Heart left ventricle (tissue), 13 donors: Measurements from ENCODE around the gene XYLT2.

Experiments
- CTCF ChIP-seq, 12 donors: fragments of 200-600 bp; sonication (generic) in 4 of 12; IDR thresholded peaks; one replicate each; pipeline versions ENCODE4 v1.5.0 to v1.8.0; 2018 to 2022; ENCODE audit warnings: antibody characterized with exemption in 12 of 12, mild to moderate bottlenecking in 5 of 12
- POLR2A ChIP-seq, 2 donors: fragments of 450-650 bp; IDR thresholded peaks; one replicate each; pipeline ENCODE4 v1.6.1; 2017; ENCODE audit warnings: antibody characterized with exemption in 2 of 2, mild to moderate bottlenecking in 2 of 2, moderate library complexity in 2 of 2
- donor health status: ischemic (EF 13 %, LVEDD 7.1; RV severe dilation, severe dysfunction).
- donor health status: DM: no; HTN: yes; CAD: no.
- donor health status: DM: no; HTN: no; CAD: no.
- donor health status: ischemic (EF 25% LVEDD 6.9; RV normal size, moderate dysfunction).
- donor health status: ischemic (EF 25% LVEDD 5.7; RV mildly dilated, moderate dysfunction).
- donor health status: ischemic (EF 35%, LVEDD 5.7; RV mildly dilated, moderate dysfunction).
- donor health status: nonischemic (EF 11% LVEDD 7.7; RV severe dilation, severe dysfunction).
- donor health status: DM: yes; HTN: yes; CAD: no.
- donor health status: PGD.
- donor health status: ischemic (EF 29% LVEDD 5.4; RV normal size, mild dysfunction).
- donor health status: nonischemic (EF 23%, LVEDD 6.1; RV moderate dilation, normal function).

DNA sequence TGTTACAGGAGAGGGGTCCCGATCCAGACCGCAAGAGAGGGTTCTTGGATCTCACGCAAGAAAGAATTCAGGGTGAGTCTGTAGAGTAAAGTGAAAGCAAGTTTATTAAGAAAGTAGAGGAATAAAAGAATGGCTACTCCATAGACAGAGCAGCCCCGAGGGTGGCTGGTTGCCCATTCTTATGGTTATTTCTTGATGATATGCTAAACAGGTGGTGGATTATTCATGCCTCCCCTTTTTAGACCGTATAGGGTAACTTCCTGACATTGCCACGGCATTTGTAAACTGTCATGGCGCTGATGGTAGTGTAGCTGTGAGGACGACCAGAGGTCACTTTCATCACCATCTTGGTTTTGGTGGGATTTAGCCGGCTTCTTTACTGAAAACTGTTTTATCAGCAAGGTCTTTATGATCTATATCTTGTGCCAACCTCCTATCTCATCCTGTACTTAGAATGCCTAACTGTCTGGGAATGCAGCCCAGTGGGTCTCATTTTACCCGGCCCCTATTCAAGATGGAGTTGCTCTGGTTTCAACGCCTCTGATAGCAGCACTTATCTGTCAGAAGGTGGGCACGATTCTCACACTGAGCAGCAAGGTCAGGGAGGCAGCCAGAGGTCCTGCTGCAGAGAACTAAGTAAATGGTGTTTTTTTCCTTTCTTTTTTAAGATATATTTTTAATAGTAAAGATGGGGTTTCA lies 26.5 kb upstream of the XYLT2 start:
- no peak for TF ChIP-seq CTCF (IDR thresholded peaks at IDR 0.05)
- TF ChIP-seq POLR2A (IDR thresholded peaks at IDR 0.05): no peak
